Fibroblast of gingiva (primary cell): ENCODE measurements around the gene VIPR1.

ENCODE experiments used
- DNase-seq: peaks from one replicate; pipeline ENCODE4 v3.0.0-alpha.2; 2011; ENCODE audit warnings: low read depth

The VIPR1 gene

DNA sequence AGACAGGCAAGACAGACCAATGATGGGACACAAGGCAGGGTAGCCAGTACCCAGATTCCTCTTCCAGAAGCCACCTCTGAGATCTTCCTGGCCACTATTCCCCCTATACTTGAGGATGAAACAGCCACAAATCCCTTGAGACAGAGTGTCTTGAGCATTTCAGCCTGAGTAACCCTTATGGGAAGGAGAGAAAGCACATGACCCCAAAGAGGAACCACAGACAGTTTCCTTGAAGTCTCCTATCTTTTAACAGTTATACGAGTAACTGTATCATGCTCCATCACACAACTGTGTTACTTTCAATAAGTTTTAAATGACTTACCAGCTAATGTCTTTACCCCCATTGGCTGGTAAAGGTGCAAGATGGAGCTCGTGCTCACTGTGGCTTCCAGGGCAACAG lies 9.3 kb downstream of the VIPR1 start:
- DNase-seq: no peak

DNA sequence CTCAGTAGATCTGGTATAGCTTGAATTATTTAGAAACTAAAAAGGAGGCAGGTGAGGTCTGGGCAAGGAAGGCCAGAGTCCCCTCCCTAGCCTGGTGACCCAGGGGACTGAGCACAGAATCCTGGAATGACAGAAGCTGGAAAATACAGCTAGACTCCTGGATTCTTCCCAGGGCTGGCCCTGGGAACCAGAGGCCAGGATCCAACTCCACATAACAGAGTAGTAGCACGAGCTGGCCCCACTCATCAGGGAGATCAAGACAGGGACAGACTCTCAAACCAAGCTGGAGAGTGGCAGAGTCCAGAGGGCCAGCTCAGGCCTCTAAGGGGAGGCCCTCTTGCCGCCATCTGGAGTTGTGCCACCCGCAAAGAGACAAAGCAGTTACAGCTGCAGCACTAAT lies 10.7 kb downstream of the VIPR1 start:
- DNase-seq: no peak

DNA sequence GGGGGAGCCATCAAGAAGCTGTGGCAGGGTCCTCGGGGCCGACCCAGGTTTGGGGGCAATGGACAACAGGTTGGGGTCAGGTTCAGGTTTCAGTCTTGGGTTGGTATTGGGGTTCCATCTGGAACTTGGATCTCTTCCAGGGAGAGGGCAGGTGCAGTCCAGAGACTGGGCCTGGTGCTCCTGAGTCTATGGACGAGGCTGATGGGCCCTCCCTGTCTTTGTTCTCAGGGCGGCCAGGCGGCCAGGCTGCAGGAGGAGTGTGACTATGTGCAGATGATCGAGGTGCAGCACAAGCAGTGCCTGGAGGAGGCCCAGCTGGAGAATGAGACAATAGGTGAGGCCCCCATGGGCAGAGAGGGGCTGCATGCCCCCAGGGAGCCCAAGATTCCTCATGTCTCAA lies 11.1 kb downstream of the VIPR1 start:
- no peak for DNase-seq

DNA sequence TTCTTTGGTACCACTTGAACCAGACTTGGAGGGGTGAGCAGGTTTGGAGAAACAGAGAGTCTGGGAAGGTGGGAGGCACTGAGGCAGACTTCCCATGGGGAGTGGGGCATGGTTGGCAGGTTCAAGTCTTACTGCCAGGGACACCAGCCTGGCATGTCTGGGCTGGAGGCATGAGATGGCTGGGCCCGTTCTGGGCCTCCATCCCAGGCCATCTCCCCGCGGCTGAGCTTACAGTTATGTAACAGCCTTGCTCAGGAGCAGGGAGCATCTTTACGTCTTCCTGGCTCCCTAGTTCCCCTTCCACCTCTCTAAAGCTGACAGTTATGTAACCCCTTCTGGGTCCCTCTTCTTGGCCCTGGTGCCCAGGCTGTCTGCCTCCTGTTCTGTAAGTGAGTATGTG lies 12.4 kb downstream of the VIPR1 start:
- DNase-seq: no peak

DNA sequence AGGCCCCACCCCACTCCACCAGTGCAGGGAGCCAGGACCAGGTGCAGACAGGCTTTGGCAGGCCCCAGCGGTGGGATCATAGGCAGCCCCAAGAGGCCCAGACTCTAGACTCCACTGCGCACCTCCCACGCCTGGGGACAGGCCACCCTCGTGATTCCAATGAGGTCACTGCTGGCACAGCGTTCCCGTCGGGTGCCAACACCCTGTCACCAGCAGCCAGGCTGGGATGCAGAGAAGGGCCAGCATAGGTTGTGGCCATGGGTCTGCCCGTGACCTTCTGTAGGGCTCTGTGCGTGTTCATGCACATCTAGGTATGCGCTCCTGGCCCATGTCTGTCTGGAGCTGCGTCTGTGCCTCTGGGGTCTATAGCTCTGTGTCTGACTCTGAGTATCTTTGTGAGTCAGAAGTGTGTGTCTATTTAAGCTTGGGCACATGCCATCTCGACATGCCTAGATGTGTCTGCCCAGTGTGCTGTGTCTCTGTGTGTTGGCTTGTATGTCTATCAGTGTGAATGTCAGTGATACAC lies 13.0 kb downstream of the VIPR1 start:
- DNase-seq: no peak

- DNase-seq: no peak
Measured at GRCh38 chr3:42515976-42516375, 13.5 kb downstream of the VIPR1 start.

DNA sequence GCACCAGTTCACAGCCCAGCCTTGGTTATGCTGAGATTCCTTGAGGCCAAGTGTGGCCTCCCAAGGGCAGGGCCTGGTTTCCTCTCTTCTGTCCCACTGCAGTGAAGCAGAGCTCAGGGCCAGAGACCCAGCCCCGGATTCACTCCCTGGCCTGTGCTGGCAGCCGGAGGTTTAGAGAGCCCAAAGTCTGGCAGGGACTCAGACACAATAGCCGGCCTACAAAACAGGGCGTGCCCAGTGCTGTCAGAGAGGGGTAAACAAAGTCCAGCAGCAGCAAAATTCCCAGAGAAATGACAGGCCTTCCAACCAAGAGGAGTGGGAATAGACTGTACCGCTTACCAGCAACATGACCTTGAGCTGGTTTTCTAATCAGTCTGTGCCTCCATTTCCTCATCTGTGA lies 14.0 kb downstream of the VIPR1 start:
- no peak for DNase-seq

- no peak for DNase-seq
Measured at GRCh38 chr3:42517117-42517516, 14.7 kb downstream of the VIPR1 start.

- no peak for DNase-seq
Measured at GRCh38 chr3:42518800-42519567, 16.5 kb downstream of the VIPR1 start.

- DNase-seq: no peak
Measured at GRCh38 chr3:42519568-42519962, 17.1 kb downstream of the VIPR1 start.

DNA sequence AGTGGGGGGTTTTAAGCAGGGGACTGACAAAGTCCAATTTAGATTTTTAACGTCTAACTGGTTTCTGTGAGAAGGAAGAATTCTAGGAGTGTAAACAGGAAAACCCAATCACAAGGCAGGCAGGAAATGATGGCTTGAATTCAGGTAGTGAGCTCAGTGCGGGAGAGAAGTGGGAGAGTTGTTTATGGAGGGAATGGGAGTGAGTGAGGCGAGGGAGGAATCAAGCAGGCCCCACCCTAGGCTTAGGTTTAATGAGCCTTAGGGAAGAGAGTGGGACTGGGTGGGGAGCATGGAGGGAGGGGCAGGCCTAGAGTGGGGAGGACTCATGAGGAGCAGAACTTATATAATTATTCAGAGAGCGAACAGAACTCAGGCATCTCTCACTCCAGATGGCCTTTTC lies 17.9 kb downstream of the VIPR1 start:
- no peak for DNase-seq

- DNase-seq: no peak
Measured at GRCh38 chr3:42520906-42521305, 18.5 kb downstream of the VIPR1 start.

DNA sequence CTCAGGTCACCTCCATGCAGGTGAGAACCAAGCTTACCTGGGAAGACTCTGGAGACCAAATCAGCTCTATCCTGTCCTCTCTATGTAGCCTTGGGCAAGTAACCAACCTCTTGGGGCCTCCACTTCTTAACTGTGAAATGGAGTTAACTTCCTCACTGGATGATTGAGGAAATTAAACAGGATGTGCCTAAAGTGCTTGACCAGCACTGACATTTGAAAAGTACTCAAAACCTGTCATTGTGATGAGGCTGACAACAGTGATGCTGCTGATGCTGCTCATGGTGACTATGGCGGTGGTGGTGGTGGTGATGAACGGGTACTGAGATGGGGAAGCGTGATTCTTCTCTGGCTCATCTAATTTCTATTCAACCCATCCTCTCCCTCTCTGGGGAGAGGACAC lies 22.3 kb downstream of the VIPR1 start:
- DNase-seq: no peak

DNA sequence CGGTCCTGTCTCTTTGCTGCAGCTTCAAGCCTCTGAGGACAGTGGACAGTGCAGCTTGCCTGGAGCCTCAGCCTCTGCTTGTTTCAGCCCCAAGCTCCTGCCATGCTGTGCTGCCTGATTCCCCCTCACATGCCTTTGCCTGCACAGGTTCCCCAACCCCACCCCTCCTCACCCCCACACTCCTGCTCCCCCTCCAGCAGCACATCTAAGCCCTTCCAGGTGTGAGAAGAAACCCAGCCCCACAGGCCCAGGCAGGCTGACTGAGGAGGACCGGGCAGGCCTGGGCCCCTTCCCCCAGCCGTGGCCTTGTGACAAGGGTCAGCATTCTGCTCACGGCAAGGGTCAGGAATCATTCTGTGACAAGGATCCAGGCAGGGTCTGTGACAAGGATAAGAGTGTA lies 22.8 kb downstream of the VIPR1 start:
- no peak for DNase-seq

DNA sequence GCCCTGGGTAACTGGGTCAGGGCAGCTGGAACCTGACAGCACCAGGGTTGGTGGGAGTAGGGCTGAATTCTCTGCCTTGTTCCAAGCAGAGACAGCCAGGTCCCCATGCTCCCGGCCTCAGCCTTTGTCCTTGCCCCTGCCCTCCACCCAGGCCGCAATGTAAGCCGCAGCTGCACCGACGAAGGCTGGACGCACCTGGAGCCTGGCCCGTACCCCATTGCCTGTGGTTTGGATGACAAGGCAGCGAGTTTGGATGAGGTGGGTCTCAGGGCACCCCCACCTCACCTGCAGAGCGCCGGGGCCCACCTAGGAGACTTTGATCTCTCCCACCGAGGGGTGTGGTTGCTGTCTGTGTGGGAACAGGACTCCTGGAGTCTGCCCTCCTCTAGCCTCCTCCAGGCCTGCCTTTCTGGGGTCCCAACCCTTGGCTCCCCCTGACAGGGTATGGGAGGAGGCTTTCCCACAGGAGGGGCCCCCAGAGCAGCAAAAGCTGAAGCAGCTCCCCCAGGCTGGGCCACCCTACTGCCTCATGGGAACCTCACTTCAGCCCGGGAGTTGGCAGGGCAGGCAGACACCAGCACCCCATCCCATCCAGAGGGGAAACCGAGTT lies 23.4 kb downstream of the VIPR1 start:
- DNase-seq: no peak

DNA sequence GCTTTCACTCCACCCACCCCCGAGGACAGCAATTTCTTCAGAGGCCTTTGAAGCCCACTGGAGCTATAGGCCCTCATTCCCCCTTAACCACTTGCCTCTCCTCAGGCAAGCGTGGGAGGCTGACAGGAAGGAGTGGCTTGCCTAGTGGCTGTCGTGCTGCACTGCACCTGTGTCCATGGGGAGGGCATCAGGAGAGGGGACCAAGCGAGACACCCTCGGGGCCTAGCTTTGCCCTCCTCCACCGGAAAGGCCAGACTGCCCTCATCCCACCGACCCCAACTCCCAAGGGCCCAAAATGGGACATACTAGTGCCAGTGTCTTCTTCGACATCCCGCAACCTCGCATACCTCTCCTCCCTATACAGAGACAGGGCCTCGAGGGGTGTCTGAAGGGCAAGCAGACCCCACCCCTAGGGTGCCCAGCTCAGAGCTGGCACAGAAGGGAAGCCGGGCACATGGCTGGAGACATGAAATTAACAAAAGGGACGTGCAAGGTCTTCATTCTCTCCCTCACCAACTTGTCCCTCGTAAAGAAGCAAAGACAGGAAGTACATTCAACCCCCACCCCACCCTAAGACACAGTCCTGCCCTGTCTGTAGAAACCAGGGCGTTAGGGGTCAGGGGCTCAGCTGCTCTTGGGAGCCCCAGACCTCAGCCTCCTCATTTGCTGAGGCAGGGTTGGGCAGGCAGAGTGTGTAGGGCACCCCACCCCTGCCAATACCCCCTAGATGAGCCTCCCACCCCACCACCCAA lies 24.3 kb downstream of the VIPR1 start:
- no peak for DNase-seq

DNA sequence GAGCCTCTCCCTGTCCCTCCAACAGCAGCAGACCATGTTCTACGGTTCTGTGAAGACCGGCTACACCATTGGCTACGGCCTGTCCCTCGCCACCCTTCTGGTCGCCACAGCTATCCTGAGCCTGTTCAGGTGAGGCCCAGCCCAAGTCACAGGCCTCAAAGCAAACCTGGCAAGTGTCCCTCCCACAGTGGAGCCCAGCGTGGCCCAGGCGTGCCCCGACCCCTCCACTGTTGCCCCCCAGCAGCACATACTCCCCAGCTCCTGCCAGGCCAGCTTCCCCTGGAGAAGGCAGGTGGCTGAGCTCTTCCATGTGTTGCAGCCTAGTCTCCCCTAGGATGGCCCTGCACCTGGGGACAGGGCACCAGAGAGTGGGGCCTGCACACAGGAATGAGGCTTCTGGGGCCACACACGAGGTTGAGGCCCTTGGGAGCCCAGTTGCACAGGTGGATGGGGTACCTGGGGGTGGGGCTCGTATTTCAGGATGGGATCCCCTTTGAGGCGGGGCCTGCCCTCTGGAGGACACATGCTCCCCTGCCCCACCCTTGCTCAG lies 25.0 kb downstream of the VIPR1 start:
- DNase-seq: no peak

GRCh38 chr3:42529468-42529867 lies 27.0 kb downstream of the VIPR1 start:
- DNase-seq: no peak

DNA sequence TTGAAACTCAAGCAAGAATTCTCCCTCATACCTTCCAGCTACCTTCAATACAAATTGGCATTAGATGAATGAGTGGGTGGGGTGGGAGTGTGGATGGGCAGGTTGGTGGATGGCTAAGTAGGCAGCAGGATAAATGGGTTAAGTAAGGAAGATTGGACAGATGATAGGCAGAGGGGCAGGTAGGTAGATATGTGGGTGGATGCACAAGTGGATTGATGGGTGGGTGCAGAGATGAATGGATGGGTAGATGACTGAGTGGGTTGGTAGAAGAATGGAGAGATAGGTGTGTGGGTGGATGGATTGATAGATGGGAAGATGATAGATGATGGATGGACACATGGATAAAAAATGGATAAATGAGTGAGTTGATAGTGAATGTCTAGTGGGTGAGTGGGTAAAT lies 27.6 kb downstream of the VIPR1 start:
- DNase-seq: no peak

DNA sequence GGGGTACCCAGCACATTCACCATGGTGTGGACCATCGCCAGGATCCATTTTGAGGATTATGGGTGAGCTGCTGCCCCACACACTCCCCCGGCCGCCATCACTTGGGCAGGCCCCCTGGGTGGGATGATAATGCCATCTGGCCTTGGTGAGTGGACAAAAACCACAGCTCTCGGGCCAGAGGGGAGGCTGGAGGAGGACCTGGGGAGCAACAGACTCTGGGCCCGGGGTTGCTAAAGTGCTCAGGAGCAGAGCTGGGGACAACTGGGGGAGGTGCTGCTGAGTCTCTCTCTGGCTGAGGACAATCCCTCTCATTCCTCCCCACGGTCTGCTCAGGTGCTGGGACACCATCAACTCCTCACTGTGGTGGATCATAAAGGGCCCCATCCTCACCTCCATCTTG lies 29.0 kb downstream of the VIPR1 start:
- no peak for DNase-seq

GRCh38 chr3:42532229-42532628 lies 29.8 kb downstream of the VIPR1 start:
- no peak for DNase-seq

GRCh38 chr3:42533161-42533897 lies 30.9 kb downstream of the VIPR1 start:
- DNase-seq: no peak
